NCI-H146 treated with DMSO at 0.1 percent for 48 hours (cell line): Measurements from ENCODE around the gene SPOPL.
A peak's percentile ranks its signal among the peaks of the same experiment; 100 is the strongest.
"Not testable (repeated sequence)": the region's sequence is repeated elsewhere in the genome, so short reads cannot be mapped to it uniquely, and the experiment has no call there.

Source experiments
- DNase-seq: peaks from one replicate; lab custom pipeline; 2025; ENCODE audit not compliant: unreplicated experiment; lab: John Stamatoyannopoulos, UW

SPOPL gene

GRCh38 chr2:138501425-138502254 is at the start of gene SPOPL:
SPOPL (plus strand) TSS chr2:138501770; CDS start chr2:138550217, 48,447 bp downstream.
- peak; percentile 82 for DNase-seq

DNA sequence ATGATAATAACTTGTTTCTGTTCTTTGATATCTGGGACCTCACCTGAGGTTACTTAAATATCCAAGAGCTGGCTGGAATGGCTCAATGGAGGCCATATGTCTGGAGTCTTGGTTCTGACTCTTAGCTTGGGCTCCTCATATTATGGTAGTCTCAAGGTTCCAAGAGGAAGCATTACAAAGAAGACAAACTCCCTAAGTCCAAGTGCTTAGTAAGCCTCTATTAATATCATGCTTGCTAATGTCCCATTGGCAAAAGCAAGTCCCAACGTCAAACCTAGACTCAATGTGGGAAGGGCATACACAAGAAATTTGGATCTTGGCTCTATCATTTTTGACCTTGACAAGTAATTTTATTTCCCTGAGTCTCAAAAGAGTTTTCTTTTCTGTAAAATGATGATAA is 49.2 kb upstream of the SPOPL start:
- no peak for DNase-seq

DNA sequence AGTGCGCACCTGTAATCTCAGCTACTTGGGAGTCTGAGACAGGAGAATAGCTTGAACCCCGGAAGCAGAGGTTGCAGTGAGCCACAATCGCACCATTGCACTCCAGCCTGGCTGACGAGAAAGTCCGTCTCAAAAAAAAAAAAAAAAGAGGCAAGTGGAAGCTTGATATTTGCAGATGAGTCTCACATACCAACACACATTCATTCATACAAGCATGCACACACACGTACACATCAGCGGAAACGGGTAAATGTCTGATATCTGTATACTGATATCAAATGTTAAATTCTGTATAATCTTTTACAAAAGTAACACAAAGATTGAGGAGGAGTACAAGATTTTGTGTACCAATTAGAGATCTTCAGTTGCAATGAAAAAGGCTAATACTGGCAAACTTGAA is 47.8 kb upstream of the SPOPL start:
- no peak for DNase-seq

DNA sequence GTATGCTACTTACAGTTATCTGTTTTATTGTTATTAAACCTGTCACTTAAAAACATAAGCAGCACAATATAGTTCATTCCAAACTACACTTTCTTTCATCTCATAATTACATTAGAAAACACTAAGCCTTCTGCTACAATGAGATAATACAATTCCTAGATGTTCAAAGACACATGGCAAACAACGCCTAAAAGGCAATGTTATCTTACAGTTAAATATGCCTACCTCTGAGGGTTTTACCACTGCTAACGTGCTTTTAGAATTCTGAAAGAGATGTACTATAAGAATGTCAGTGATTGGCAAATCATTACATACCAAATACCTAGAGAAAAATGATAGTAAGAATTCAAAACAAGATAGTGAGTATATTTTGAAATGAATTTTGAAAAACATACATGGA is 46.8 kb upstream of the SPOPL start:
- no peak for DNase-seq

DNA sequence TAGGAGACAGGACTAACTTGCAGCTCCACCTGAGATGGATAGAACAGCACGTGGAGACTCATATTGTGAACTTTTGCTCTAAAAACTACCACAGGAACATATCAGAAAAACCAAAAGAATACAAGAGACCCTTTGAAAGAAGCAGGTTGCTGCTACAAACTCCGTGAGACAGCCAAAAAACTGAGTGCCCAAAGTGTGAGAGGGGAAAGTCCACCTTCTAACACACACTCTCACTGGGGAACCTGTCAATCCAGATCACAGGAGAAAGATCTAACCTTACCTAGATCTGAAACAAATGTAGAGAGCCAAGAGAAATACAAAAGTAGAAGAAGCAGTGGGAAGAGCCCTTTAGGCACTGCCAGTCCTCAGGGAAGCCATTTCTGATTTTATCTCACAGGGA is 46.3 kb upstream of the SPOPL start:
- DNase-seq: peak; percentile 45

GRCh38 chr2:138455691-138456090 is 45.9 kb upstream of the SPOPL start:
- peak; percentile 45 for DNase-seq

DNA sequence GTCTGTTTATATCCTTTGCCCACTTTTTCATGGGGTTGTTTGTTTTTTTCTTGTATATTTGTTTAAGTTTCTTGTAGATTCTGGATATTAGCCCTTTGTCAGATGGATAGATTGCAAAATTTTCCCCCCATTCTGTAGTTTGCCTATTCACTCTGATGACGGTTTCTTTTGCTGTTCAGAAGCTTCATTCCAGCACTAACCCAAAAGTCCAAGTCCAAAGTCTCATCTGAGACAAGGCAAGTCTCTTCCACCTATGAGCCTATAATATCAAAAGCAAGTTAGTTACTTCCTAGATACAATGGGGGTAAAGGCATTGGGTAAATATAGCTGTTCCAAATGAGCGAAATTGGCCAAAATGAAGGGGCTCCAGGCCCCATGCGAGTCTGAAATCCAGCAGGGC is 38.9 kb upstream of the SPOPL start:
- DNase-seq: not testable (repeated sequence)

DNA sequence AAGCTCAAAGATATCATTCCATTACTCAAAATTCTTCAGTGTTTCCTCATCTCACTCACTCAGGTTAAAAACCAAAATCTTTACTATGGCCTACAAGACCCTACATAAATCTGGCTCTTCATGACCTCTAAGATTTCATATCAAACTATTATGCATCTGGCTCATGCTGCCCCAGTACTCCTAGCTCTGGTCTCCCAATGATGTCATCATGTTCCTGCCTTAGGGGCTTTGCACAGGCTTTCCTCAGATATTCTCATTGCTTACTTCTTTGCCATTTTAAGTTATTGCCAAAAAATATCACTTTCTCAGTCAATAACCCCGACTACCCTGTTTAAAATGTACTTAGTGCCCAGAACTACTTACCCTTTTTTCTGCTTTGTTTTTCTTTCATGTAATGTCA is 33.0 kb upstream of the SPOPL start:
- no peak for DNase-seq

DNA sequence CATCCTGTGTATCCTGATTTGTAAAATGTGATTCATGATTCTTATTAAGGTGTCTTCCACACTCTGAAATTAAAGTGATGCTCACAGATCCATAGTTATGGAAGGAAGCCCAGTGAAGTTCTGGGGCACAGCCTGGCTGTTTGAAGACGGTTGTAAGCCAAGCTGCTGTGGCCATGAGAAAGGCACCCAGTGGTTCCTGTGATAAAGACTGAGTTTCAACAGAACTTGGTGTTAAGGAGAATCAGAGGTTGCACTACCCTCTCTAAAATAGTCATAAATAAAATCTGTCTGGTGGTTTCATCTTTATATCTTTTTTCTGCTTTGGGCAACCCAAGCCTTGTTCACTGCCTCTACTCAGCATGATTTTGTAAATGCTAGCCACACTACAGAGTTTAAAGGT is 32.2 kb upstream of the SPOPL start:
- DNase-seq: no peak

- no peak for DNase-seq
These were observed 30.6 kb upstream of the SPOPL start for GRCh38 chr2:138470941-138471340.

DNA sequence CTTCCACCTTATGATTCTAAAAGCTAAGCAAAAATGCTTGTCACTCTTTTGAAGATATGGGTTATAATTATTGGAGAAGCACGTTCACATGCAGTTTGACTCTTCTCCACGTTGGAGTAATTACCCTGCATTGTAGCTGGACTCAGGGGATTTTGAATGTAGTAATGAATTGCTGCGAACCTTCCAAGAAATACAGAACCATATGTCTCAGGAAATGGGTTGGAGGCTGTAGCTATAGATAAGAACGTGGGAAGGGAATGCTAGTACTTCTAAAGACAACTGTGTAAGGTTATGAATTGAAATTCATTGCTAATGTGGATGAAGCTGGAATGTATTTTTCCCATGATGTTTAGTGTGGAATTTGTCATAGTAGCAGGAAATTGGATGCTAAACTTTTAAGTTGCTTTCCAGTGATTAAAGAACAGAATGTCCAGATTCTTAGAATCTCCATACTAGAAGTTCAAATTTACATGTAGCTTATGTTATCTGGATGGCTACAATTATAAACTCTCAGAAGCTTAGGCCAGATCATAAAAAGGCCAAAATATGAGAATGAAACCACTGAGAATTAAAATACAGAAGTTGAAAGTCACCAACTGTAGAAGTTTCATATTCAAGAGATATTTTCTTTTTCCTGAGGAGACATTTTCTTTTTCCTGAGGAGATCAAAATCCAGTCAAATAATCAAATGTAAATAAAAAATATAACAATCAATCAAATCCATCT is 27.3 kb upstream of the SPOPL start:
- DNase-seq: no peak

- DNase-seq: no peak
These were observed 26.2 kb upstream of the SPOPL start for GRCh38 chr2:138475277-138475776.

DNA sequence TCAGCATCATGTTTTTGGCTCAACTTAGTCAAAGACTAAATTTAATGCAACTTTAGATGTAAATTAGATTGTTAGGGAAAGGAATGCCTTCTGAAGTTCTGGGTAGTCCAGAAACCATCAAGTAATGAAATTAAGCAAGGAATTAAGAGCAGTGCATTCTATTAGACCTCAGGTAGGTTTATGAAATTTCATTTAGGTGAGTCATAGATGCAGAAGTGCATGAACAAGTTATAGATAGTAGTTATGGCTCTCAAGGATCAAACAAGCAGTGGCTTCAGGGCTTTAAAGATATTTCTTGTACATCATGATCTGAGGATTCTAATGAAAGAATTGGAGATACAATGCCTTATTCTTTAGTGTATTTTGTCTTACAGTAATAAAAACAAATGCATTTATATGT is 25.4 kb upstream of the SPOPL start:
- no peak for DNase-seq

DNA sequence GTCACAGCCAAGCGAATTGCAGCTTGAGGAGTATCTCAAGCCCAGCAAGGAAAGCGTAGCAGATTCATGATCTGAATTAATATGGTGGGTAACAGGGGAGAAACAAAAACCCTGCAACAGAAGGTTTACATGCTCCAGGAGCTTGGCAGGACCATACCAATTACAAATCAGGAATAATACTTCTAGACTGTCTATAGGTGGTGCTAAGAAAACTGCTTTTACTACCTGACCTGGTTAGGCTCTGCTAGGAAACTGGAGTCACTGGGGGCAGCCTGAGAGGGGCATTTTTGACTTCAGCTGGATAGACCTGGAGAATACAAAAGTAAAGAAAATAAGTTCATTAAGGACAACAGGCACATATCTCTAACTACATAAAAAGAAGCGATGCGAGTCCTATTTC is 24.6 kb upstream of the SPOPL start:
- no peak for DNase-seq

DNA sequence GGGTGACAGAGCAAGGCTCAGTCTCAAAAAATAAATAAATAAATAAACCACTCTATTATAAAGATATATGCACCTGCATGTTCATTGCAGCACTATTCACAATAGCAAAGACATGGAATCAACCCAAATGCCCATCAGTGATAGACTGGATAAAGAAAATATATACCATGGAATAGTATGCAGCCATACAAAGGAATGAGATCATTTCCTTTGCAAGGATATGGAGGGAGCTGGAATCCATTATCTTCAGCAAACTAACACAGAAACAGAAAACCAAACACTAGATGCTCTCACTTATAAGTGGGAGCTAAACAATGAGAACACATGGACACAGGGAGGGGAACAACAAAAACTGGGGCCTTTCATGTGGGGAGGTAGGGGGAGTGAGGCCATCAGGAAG is 18.8 kb upstream of the SPOPL start:
- not testable (repeated sequence) for DNase-seq

GRCh38 chr2:138485019-138485418 is 16.6 kb upstream of the SPOPL start:
- DNase-seq: no peak

DNA sequence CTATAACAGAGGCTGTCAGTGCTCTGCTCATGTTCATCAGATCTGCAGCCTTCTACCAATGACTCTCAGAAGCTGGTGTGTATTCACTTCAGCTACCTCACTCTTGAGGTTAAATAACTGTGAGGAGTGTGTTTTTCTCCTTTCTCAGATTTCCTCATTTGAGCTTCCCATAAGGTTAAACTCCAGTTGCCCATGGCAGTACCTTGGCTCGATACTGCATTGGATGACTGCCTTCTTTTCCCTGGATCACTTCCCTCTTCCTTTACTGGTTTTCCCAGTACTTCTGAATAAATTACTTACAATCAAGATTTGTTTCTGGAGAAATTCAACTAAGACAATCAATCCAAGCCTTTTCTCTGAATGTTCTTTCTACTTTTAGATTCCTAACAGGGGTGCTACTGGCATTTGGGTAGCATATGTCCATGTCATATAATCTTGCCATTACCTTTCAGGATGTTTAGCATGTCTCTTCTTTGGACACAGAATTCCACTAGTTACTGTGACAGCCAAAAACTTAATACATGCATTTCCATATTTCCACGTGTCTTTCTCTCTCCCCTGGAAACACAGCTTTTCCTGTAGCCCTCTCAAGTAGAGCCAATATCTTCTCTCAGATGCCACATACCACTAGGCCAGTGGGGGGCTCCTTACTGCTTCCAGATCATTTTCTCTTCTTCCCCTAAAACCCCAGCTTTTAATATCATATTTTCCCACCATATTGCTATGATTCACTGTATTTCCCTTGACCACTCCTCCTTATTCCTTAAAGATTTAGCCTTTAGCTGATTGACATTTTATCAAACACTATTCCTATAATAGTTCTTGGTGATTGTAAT is 15.0 kb upstream of the SPOPL start:
- DNase-seq: no peak

DNA sequence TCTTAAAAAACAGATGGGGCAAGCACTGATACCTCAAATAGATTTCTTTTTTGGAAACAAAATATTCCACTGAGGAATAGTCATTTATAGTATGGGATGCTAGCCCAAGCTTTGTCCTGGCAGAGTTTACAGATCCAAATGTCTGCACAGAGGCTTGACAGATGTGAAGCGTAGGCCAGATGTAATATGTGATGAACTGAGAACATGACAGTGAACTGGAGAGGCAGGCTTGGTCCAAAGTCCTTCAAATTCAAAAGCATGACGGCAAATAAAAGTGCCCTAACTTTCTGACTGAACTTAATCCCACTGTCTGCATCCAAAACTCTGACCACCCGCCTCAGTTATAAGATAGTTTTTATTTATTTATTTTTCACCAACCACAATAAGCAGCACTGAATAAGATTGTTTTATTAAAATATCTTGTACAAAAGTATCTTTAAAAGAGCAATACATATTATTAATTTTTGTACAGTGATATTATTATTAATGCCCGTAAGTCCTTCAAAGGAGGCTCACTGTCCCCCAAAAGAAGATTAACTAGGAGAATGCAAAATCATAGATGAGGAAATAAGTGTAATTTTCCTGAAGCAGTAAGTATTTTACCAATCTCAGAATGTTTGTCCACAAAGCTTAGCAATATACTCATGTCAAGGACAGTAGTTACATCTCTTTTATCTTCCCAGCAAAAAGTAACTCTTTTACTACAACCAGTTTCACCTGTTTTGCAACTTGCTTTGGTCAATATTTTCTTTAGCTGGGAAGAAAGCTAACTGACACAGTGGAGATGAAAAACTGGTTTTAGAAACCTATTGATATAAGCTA is 10.7 kb upstream of the SPOPL start:
- DNase-seq: no peak

- no peak for DNase-seq
These were observed 10.1 kb upstream of the SPOPL start for GRCh38 chr2:138491495-138491862.

DNA sequence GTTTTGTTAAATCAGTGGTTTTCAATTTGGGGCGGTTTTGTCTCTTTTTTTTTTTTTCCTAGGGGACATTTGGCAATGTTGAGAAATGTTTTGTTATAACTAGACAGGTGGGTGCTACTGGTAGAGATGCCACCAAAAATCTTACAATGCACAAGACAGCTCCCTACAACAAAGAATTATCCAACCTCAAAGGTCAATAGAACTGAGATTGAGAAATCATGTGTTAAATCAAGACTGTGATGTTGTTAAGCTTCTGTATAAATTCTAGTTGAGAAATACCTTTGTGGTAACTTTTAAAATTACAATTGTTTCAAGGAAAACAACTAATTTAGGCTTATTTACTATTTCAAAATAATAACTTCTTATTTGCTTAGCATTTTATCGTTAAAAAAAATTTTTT is 9.4 kb upstream of the SPOPL start:
- no peak for DNase-seq

DNA sequence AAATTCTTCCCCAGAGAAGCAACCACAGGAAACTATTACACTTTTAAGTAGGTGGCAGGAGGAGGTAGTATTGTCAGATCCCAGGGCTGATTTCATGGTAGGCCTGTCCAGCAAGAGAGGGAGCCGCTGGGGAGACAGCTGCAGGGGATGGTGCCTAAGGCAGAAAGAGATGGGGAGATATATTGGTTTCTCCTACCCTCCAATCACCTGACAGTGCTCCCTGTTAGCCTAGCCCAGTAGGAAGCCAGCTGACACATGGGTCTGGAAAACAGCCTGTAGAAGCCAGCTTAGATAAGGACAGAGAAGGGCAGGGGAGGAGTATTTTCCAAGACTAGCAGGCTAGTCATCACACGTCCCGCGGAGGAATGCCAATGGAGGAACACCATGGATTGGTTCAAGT is 8.2 kb upstream of the SPOPL start:
- DNase-seq: no peak
